Measurements from ENCODE around the gene ACR.
"Not testable (repeated sequence)": the region's sequence is repeated elsewhere in the genome, so short reads cannot be mapped to it uniquely, and the experiment has no call there.

- not testable (repeated sequence) for TF ChIP-seq CTCF (IDR thresholded peaks at IDR 0.05; ENCODE audit: insufficient read depth, low read length, poor library complexity, severe bottlenecking); EZH2phosphoT487 (conservative IDR thresholded peaks at IDR 0.05; ENCODE audit: low read length)
Observed at GRCh38 chr22:50749302-50750074, 11.5 kb downstream of the ACR start.
